ENCODE data around the gene ZNF346. TPM values are rescaled to one million over a fixed set of nuclear protein-coding genes. Genes with fewer than 3 reads are reported as not detected.
"Not testable (repeated sequence)": the region's sequence is repeated elsewhere in the genome, so short reads cannot be mapped to it uniquely, and the experiment has no call there.

ZNF346 gene
- total RNA-seq, 1 donor from 2014 or later, result 17.3 TPM

DNA sequence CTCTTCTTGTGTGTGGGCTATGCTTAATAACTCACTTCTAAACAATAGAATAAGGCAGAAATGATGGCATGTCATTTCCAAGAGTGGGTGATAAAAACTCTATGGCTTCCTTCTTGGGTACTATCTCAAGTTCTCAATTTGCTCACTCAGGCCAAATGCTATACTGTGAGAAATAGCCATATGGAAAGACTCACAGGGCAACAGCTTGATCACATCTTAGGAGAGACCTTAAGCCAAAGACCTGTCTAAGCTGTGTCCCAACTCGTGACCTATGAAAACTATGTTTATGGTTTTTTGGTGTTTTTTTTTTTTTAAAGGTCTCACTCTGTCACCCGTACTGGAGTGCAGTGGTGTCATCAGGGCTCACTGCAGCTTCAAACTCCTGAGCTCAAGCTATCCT lies 13.8 kb upstream of the ZNF346 start:
- no peak for DNase-seq (ENCODE audit: low read depth in 2 of 2)

DNA sequence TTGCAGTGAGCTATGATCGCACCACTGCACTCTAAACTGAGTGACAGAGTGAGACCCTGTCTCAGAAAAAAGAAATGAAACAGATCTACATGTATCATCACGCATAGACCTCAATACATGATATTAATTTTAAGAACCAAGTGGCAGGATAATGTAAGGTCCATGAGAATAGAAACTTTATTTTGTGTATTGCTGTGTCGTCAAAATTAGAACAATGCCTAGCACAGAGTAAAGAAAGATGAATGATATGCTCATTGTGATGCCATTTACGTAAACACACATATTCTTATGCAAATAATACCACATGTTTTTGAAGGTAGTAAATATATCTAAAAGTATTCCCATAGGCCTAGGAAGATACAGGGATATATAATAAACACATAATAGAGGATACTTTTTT lies 12.3 kb upstream of the ZNF346 start:
- DNase-seq (ENCODE audit: low read depth in 2 of 2), result no peak

DNA sequence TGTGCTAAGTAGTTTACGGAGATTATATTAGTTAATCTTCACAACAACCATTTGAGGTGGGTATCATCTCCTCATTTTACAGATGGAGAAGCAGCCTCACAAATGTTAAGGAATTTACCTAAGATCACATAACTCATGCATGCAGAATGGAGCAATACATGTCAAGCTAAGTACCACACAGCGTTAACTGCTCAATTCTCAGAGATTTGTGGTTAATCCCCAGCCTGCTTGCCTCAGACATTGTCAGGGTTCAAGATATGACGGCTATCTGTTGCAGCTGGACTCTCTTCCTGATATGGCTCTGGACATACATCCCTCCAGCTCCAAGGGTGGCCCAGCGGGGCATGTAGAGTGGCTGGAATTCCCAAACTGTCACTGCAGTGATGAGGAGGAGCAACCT lies 7.3 kb upstream of the ZNF346 start:
- no peak for DNase-seq (ENCODE audit: low read depth in 2 of 2)

DNA sequence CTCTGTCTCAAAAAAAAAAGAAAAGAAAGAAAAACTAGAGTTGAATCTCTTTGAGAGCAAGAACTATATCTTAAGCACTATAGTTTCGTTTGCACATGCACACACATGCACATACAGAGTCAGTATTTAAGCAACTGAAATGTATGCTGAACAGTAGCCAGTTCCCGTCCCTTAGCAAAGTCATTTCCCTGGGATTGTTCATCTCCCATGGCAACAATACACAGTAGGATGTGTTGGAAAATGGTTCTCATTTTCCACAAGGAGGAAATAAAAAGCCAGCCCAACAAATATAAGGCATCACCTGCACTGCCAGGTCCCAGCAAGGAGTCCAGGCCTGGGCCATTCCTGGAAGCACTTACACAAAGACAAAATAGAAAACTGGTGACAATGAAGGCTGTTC lies 4.2 kb upstream of the ZNF346 start:
- DNase-seq (ENCODE audit: low read depth in 2 of 2), result peak; percentile 14 to 81

DNA sequence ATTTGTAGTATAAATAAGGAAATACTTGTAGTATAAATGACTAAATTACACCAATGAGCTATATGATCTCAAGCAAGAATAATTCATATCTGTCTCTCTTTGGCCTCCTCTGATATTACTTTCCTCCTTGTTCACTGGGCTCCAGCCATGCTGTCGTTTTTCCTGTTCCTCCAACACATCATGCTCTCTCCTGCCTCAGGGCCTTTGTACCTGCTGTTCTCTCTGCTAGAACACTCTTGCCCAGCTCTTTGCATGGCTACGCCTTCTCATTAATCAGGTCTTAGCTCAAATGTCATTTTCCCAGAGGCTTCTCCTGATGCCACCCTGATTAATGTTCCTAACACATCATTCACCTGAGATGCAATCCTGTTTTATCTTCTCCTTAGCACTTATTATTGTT lies 2.5 kb upstream of the ZNF346 start:
- no peak for DNase-seq (ENCODE audit: low read depth in 2 of 2)

DNA sequence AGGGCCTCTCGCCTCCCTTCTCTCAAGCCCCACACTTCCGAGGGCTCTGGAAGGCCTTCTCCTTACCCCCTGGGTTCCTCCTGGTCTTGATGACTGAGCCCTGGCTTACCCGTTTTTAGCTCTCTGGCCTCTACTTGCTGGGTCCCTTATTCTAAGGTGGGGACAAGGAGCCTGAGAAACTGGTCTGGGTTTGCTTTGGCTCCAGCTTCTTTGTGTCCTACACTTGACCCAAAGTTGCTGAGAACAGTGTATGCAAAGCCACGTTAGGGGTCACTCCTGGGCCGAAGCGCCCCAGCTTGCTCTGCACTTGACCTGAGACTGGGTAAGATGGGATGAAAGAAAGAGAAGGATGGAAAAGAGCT lies 788 bp downstream of the ZNF346 start:
- peak in 1 of 2 donors; percentile 18 for DNase-seq (ENCODE audit: low read depth in 2 of 2)

DNA sequence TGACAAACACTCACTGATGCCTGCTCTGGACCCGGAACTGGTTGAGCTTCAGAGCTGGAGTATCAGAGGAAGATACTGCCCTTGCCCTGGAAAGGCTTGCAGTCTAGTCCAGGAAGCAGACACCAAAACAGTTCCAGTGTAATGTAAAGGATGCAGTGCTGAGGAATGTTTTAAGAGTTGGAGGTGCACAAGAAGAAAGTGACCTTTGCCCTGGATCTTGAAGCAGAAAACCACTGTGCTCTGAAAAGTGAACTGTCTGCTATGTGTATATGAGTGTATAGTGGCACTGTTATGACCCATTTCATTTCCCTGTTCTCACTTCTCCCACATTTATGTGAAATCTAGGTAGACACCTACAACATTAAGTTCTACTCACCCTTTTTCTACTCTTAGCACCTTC lies 2.1 kb downstream of the ZNF346 start:
- no peak for DNase-seq (ENCODE audit: low read depth in 2 of 2)

DNA sequence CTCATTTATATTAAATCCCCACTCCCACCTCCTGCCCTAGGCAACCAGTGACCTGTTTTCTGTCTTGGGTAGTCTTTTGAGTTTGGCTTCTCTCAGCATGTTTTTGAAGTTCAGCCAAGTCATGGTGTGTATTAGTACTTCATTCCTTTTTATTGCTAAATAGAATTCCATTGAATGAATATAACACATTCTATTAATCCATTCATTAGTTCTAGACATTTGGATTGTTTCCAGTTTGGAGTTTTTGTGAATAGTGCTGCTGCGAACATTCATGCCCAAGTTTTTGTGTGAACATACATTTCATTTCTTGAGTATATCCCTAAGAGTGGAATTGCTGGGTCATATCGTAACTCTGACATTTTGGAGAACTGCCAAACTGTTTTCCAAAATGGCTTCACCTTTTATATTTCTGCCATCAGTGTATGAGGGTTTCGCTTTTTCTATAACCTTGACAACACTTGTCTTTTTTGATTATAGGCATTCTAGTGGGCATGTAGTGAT lies 2.7 kb downstream of the ZNF346 start:
- DNase-seq (ENCODE audit: low read depth in 2 of 2), result no peak

DNA sequence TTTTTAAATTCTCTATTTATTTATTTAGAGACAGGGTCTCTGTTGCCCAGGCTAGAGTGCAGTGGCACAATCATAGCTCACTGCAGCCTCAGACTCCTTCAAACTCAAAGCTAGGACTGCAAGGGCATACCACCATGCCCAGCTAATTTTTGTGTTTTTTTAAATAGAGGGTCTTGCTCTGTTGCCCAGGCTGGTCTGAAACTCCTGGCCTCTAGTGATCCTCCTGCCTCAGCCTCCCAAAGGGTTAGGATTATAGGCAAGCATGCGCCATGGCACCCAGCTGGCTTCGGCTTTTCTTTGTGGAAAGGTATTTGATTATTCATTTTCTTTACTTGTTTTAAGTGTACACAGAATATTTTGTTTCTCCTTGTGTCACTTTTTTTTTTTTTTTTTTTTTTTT lies 5.2 kb downstream of the ZNF346 start:
- DNase-seq (ENCODE audit: low read depth in 2 of 2), result no peak

DNA sequence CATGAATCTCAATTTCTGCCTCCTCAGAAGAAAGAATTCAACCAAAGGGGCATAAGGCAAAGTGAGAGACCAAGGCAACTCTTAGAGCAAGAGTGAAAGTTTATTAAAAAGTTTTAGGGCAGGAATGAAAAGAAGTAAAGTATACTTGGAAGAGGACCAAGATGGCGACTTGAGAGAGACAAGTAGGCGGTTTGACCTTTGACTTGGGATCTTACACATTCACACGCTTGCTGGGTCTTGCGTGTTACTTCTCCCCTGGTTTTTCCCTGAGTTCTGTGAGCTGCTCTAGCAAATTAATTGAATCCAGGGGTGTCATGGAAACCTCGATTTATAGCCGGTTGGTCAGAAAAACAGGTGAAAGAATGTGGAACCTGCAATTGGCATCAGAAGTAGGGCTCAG lies 7.0 kb downstream of the ZNF346 start:
- no peak for DNase-seq (ENCODE audit: low read depth in 2 of 2)

DNA sequence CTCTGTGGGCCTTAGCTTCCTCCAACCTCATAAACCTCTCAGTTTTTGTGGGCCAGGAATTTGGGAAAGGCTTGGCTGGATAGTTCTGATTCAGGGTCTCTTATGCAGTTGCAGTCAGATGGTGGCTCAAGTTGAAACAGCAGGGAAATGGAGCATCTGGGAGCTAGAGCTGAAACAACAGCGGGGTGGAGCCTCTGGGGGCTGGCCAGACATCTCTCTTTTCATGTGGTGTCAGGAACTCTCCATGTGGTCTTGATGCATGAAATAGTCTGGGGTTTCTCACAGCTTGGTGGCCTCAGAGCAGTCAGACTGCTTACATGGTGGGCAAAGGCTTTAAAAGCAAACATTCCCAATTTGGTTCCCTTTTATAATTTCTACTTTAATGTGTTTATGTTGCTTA lies 13.5 kb downstream of the ZNF346 start:
- DNase-seq (ENCODE audit: low read depth in 2 of 2), result peak in 1 of 2 donors; percentile 34

DNA sequence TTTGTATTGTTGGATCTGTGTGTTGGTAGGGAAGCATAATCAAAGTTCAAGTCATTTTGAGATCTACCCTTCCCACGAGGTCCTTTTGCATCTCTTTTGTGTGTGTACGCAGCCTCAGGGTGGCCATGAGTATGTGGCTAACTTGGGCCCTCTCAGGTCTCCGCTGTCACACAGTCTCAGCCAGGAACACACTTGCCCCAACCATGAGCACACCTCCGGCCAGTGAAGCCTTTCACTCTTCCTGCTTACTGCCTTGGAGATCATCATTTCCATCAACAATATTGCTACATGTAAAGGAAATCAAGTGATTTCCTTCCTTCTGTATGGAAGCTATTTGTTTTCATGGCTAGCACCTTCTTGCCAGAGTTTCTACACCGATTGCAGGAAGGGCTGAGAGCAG lies 13.9 kb downstream of the ZNF346 start:
- peak; percentile 21 to 38 for DNase-seq (ENCODE audit: low read depth in 2 of 2)

DNA sequence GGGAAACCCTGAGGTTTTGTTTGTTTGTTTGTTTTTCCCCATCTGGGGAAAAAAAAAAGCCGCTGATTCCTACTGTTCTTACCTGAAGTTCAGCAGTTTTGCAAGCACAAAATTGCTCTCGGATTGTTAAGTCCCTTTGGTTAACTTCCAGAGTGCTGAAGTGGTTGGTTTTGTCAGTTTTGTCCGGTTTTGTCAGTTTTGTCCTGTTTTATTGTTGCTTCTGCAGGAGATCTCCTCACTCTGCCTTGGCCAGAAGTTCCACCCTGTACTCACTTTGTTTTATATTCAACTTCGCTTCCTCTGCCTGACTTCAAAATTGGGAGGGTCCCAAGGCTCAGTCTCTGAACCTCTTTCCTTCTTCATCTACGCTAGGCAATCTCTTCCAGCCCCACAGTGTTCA lies 14.4 kb downstream of the ZNF346 start:
- no peak for DNase-seq (ENCODE audit: low read depth in 2 of 2)

DNA sequence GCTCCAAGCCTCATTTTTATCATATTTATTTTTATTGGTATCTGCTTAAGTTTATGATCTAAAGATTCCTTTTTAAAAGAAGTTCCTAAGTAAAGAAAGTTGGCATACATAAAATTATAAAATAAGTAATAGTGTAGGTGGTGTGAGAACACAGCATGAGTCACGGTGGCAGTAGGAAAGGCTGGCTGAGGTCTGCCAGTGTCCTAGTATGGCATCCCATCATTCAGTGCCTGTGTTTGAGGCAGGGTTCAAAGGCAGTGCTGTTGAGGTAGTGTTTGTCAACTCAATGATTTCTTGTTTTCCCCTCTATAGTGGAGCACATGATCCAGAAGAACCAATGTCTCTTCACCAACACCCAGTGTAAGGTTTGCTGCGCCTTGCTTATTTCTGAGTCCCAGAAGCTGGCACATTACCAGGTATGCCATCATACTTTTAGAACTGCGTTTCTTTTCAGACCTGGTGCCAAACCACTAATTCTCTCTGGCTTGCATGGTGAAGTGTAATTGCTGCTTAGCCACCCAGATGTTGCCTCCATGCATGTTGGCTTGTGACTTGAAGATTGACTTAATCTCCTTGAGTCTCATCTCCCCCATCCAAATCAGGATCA lies 18.4 kb downstream of the ZNF346 start:
- no peak for DNase-seq (ENCODE audit: low read depth in 2 of 2)

DNA sequence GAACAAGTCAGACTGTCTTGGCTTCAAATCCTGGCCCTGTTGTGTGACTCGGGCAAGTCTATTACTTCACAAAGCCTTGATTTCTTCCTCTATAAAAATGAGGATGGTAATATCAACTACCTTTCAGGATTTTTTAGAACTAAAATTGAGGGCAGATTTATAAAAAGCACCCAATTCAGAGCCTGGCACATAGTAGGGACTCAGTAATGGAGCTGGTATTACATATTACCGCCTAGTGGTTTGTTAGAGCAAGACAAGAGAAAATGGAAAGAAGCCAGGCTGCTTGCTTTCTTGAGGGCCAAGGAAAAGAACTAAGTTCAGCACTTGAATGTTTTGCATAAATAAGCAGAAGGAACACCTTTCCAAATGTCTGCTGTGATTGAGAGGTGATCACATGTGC lies 19.4 kb downstream of the ZNF346 start:
- no peak for DNase-seq (ENCODE audit: low read depth in 2 of 2)

DNA sequence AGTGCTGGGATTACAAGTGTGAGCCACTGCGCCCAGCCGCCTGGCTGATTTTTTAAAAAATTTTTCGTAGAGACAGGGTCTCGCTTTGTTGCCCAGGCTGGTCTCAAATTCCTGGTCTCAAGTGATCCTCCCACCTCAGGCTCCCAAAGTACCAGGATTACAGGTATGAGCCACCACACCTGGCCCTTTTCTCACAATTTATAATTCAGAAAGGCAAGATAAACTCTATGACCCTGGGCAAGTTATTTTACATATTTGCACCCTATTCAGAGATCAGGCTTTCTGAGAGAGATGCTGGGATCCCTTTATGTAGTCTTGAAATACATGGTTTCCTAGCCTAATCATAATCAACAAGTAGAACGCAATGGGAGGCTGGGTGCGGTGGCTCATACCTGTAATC lies 20.6 kb downstream of the ZNF346 start:
- no peak for DNase-seq (ENCODE audit: low read depth in 2 of 2)

DNA sequence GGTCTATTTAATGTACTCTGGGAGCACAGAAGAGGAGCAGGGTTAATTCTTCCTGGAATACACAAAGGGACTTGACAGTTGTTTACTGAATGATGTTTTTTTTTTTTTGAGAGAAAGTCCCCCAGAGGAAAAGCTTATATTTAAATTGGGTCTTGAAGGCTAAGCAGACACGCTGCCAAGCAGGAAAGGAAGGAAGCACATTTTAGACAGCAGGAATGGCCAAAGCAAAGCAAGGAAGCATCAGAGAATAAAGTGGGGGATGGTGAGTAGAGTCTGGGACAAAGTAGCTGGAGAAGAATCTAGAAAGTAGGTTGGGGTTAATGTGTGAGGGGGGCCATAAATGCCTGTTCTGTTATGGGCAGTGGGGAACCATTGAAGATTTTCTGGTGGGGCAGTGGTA lies 21.5 kb downstream of the ZNF346 start:
- peak in 1 of 2 donors; percentile 49 for DNase-seq (ENCODE audit: low read depth in 2 of 2)

DNA sequence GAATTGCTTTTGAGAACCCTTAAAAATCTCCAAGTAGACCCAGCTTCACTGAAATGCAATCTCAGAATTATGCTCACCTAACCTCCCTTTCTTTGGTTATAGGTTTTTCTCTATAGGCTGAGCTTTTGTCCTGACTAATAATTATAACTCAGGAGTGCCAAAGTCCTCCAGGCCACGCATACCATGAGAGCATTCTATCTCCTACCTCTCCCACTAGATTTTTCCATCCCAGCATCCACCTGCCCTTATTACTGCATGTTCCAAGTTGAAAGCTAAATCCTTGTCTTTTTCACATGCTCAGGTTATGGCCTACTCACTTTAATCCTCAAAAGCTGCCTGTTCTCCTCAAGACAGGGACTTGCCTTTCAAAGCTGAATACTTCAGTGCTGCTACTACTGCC lies 22.1 kb downstream of the ZNF346 start:
- DNase-seq (ENCODE audit: low read depth in 2 of 2), result no peak

DNA sequence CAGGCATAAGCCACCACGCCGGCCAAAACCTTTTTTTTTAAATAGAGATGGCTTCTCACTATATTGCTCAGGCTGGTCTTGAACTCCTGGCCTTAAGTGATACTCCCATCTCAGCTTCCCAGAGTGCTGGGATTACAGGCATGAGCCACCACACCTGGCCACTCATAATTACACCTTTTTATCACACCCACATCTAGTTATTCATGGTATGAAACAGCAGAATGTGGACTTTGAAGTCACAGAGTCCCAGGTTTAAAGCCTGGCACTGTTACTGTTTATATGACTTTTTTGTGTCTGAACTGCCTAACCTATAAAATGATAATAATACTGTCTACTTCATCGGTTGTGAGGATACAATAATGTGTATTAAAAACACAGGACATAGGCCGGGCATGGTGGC lies 23.1 kb downstream of the ZNF346 start:
- no peak for DNase-seq (ENCODE audit: low read depth in 2 of 2)

DNA sequence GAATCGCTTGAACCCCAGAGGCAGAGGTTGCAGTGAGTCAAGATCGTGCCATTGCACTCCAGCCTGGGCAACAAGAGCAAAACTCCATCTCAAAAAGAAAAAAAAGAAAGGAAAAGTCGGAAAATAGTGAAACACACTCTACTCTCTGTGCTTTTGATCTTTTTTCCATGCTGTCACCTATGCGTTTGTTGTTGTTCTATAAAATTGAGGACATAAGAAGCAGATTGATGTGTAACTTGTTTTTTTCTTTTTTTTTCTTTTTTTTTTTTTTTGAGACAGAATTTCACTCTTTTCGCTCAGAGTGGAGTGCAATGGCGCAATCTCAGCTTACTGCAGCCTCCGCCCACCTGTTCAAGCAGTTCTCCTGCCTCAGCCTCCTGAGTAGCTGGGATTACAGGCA lies 26.0 kb downstream of the ZNF346 start:
- DNase-seq (ENCODE audit: low read depth in 2 of 2), result not testable (repeated sequence)

DNA sequence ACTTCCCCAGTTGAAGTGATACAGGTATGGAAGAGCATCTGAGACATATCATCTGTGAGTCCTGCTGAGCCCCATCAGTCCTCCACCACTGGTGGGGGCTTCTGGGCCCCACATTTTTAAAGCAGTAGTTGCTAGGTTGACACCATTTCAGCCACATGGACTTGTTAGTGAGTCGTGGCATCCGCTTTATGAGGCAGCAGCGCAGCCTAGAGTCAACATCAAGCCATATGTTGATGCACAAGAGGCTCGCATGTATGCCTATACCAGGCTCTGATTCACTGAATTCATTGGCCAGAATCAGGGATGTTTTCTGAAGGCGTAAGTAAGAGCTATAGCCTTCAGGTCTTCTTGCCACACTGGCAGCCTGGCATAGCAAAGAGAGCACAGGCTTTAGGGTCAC lies 26.8 kb downstream of the ZNF346 start:
- peak in 1 of 2 donors; percentile 21 for DNase-seq (ENCODE audit: low read depth in 2 of 2)

DNA sequence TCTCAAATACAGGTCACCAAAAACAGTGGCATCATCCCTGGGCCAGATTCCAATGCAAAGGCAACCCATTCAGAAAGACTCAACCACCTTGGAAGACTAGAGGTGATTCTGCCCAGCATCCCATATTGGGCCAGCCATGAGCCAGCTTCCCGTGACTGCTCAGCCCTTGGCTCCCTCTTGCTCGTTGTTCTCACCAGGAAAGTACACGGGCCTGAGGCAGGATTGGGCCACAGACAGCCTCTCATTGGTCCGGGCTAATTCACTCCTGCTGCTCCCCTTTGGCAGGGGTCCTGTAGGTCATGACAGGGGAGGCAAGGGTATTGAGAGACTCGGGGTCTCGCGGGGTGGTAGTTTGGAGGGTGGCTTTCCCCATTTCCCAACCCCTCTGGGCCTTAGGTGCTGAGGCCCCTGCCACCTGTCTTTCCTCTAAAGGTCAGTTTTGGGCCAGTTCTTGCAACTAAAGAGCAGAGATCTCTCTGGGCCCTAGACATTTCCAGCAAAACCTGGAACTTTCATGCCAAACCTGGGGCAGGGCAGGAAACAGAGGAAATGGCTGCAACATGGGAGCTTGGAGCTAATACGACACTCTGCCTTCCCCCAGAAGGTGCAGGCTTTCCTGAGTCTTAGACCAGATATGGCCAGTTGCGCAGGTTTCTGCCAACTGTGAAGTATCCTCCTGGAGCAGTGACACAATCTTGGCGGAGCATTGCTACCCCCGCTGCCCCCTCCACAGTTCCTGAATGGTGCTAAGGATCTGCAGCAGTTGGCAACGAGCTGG lies 42.2 kb downstream of the ZNF346 start:
- peak; percentile 23 to 46 for DNase-seq (ENCODE audit: low read depth in 2 of 2)

DNA sequence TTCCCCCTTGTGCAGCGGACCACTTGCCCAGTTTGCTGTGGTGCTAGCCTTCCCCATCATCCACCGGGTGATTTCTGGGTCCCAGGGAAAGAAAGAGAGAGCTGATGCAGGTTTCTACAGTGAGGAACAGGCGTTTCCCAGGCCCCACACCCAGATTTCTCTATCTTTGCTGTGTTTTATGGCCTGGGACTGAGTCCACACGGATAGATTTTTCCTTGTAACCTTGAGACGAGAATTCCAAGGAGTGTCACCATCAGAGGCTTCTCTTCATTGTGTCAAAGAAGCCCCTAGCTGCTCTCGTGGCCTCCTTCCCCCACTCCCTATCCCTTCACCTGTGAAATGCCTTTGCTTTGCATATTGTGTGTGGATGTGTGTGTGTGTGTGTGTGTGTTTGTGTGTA lies 43.0 kb downstream of the ZNF346 start:
- no peak for DNase-seq (ENCODE audit: low read depth in 2 of 2)
